Endometrial microvascular endothelial cells (primary cell): ENCODE results near the gene DLD. TPM values are rescaled to one million over a fixed set of nuclear protein-coding genes. Genes with fewer than 3 reads are reported as not detected.

Experiments used
- in situ Hi-C: cut with HindIII; loops from 2 replicates; pipeline ENCODE4 v1.10.0; 2017; ENCODE audit warnings: low sequenced_read_pairs, low pct_unique_long_range_greater_than_20kb; ENCODE audit errors: inconsistent ontology term
- total RNA-seq: library from RNA; depleted of rRNA; stranded (reverse); fragments of >200 nt; gene quantifications from one replicate; pipeline ENCODE4 v1.2.3, GENCODE V29; 2015; ENCODE audit errors: inconsistent ontology term

Gene DLD
- total RNA-seq, 1 donor from 2014 or later: 161 TPM

GRCh38 chr7:107958764-107959526 is 68.0 kb downstream of the DLD start:
- in situ Hi-C loops: no loop called here

- in situ Hi-C loops: no loop called here
Measured at GRCh38 chr7:107959527-107959898, 68.5 kb downstream of the DLD start.

DNA sequence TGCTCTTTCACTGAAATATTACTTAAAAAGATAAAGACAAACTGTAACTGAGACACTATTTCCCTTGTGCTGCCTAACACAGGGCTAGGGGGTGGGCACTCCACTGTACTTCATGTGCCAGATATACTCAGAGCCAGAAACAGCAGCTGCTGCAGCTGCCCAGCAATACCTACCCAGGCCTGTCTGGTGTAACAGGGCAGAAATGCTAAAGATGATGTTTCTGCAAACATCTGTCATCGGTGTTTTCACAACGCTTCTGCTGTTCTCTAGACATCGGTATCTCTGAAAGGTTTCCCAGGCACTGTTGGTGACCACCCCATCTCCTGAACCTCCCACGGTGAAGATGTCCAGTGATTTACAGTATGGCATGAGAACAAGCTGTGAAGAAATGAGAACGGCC is 69.3 kb downstream of the DLD start:
- in situ Hi-C loops: no loop called here

- in situ Hi-C loops: no loop called here
Measured at GRCh38 chr7:107961405-107961804, 70.4 kb downstream of the DLD start.

DNA sequence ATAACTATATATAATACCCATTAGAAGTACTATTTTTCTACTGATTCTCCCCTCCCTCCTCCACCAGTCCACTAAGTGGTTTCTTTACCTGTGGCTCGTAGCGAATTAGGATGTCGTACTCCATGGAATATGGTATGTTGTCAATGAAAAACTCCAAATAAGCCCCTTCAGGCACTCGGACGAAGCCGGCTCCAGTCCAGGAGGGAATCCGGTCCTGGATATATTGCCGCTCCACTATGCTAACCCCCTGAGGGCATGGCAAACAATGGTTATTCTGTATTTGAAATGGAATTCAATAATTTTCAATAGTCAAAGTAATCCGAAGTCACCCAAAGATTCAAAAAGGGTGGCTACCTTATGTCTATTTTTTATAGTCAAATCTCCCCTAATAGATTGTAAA is 71.8 kb downstream of the DLD start:
- in situ Hi-C loops: no loop called here

DNA sequence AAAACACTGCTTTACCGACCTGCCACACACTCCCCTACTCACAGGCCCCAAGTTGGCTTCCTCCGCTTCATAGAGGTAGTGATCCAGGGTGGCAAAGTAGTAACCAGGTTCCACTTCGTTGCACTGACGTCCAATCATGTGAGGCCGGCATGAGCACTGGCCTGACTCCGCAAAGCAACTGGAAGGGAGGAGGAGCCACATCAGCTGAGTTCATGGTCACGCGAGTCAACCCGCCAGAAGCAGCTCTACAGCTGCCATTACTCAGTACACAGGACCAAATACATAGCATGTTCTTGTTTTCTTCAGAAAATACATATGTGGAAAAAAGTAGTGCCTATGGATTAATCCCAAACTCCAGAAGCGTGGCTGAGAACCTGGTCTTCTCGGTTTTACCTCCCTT is 73.5 kb downstream of the DLD start:
- in situ Hi-C loops: no loop called here

- in situ Hi-C loops: no loop called here
Measured at GRCh38 chr7:107966711-107967110, 75.7 kb downstream of the DLD start.

GRCh38 chr7:107967420-107967819 is 76.4 kb downstream of the DLD start:
- in situ Hi-C loops: no loop called here

GRCh38 chr7:107968449-107968848 is 77.5 kb downstream of the DLD start:
- in situ Hi-C loops: no loop called here

- in situ Hi-C loops: no loop called here
Measured at GRCh38 chr7:107969856-107970255, 78.9 kb downstream of the DLD start.

Other genes starting within 250 kb of the DLD start
- 0.09 TPM for gene SLC26A4, start 230.4 kb upstream of the DLD start, total RNA-seq
- 20.3 TPM for gene CBLL1, start 147.0 kb upstream of the DLD start, total RNA-seq
- gene SLC26A3, start 88.0 kb upstream of the DLD start, total RNA-seq: not detected
- 262 TPM for gene LAMB1, start 112.0 kb downstream of the DLD start, total RNA-seq
- 0.19 TPM for gene LAMB4, start 239.2 kb downstream of the DLD start, total RNA-seq